Mucosa of descending colon (tissue), 3 donors: ENCODE data around the gene CCDC187. TPM values are rescaled to one million over a fixed set of nuclear protein-coding genes. Genes with fewer than 3 reads are reported as not detected.
A peak's percentile ranks its signal among the peaks of the same experiment; 100 is the strongest.

Experiments
- ATAC-seq: fragments of 200-7000 bp; cut with Tn5 transposase; one replicate; pipeline ENCODE4 v1.9.1; 2020; ENCODE audit warnings: mild to moderate bottlenecking, moderate library complexity
- DNase-seq, 3 donors: peaks; one replicate each; pipeline ENCODE4 v3.0.0-alpha.2; 2020
- H3K36me3 ChIP-seq: fragments of 200-600 bp; one replicate; pipeline ENCODE4 v1.8.0; 2021; ENCODE audit warnings: low read depth, mild to moderate bottlenecking
- H3K4me1 ChIP-seq: fragments of 200-600 bp; one replicate; pipeline ENCODE4 v1.8.0; 2021; ENCODE audit warnings: low read depth, mild to moderate bottlenecking
- H3K4me3 ChIP-seq: fragments of 200-600 bp; one replicate; pipeline ENCODE4 v1.8.0; 2021; ENCODE audit warnings: mild to moderate bottlenecking
- H3K9me3 ChIP-seq: fragments of 200-600 bp; one replicate; pipeline ENCODE4 v1.8.0; 2021; ENCODE audit warnings: mild to moderate bottlenecking
- CTCF ChIP-seq: fragments of 200-600 bp; IDR thresholded peaks from one replicate; pipeline ENCODE4 v1.8.0; 2022; ENCODE audit warnings: antibody characterized with exemption, mild to moderate bottlenecking
- intact Hi-C, 2 donors: fragments of 100-400 bp; cut with DNase I in 1 of 2; cut with micrococcal nuclease in 1 of 2; formaldehyde crosslinking; loops; one replicate each; pipeline versions ENCODE4 v1.11.0 to v1.11.1; 2022; cut with DNase I, micrococcal nuclease
- total RNA-seq, 3 donors: library from RNA; stranded (reverse); fragmentation: NEBNext Ultra II Directional in 2 of 3; extraction: Animal tissue kit (Norgen Biotek cat#: 25700) in 2 of 3; gene quantifications; one replicate each; pipeline versions ENCODE4 v1.2.1 to v1.2.4, GENCODE V29; 2021 to 2023
- donor health status: DM: no; HTN: no; CAD: no; lungs with moderate emphysema.
- donor health status: DM: no; HTN: no; CAD: no.
- donor health status: DM: no; HTN: yes; CAD: no.

The CCDC187 gene
- total RNA-seq, 3 donors from 2014 or later: 0.19 to 0.93 (median 0.48) TPM

- no peak overlapping the region for H3K4me3 ChIP-seq
- H3K4me1 ChIP-seq: peaks cover 3% of the 10 kb centered on the region
- DNase-seq (peak in 1 of 3 donors; percentile 37), ATAC-seq (no peak)
- no peak for TF ChIP-seq CTCF
- no peaks in the 10 kb centered on the region for H3K36me3 ChIP-seq
- intact Hi-C loops: no loop called here
- H3K9me3 ChIP-seq: no peaks in the 10 kb centered on the region
Measured at GRCh38 chr9:136291306-136292025, 12.4 kb downstream of the CCDC187 start.

GRCh38 chr9:136290508-136291000 is 13.3 kb downstream of the CCDC187 start:
- no peaks in the 10 kb centered on the region for H3K4me1 ChIP-seq
- H3K4me3 ChIP-seq: no peak overlapping the region
- intact Hi-C loops: no loop called here
- no peaks in the 10 kb centered on the region for H3K9me3 ChIP-seq
- H3K36me3 ChIP-seq: no peaks in the 10 kb centered on the region
- no peak for TF ChIP-seq CTCF
- ATAC-seq (no peak), DNase-seq (peak in 1 of 3 donors; percentile 40)

- H3K4me3 ChIP-seq: no peak overlapping the region
- no peaks in the 10 kb centered on the region for H3K9me3 ChIP-seq
- ATAC-seq (peak; percentile 26), DNase-seq (peak in 1 of 3 donors; percentile 44)
- H3K36me3 ChIP-seq: no peaks in the 10 kb centered on the region
- intact Hi-C loops: no loop called here
- H3K4me1 ChIP-seq: no peaks in the 10 kb centered on the region
- no peak for TF ChIP-seq CTCF
Measured at GRCh38 chr9:136289651-136290507, 14.0 kb downstream of the CCDC187 start.

GRCh38 chr9:136287960-136288753 is 15.7 kb downstream of the CCDC187 start:
- no peak overlapping the region for H3K4me3 ChIP-seq
- TF ChIP-seq CTCF: no peak
- intact Hi-C loops: no loop called here

GRCh38 chr9:136286987-136287379 is 16.9 kb downstream of the CCDC187 start:
- no peaks in the 10 kb centered on the region for H3K36me3 ChIP-seq
- no peak for TF ChIP-seq CTCF
- H3K4me3 ChIP-seq: no peak overlapping the region
- ATAC-seq: no peak
- H3K4me1 ChIP-seq: peaks cover 9% of the 10 kb centered on the region
- peak in 1 of 3 donors; percentile 4 for DNase-seq
- intact Hi-C loops: no loop called here
- H3K9me3 ChIP-seq: no peaks in the 10 kb centered on the region

More at GRCh38 chr9:136287960-136288753, 15.7 kb downstream of the CCDC187 start:
- H3K9me3 ChIP-seq: no peaks in the 10 kb centered on the region
- no peak for ATAC-seq
- H3K36me3 ChIP-seq: no peaks in the 10 kb centered on the region
- peak in 1 of 3 donors; percentile 50 for DNase-seq
- peaks cover 8% of the 10 kb centered on the region for H3K4me1 ChIP-seq
